Panc1 (cell line): Measurements from ENCODE around the gene TTLL11. TPM values are rescaled to one million over a fixed set of nuclear protein-coding genes. Genes with fewer than 3 reads are reported as not detected.

Experiments used
- ATAC-seq: fragments of 200-7000 bp; cut with Tn5 transposase; 2 replicates; pipeline ENCODE4 v1.9.1; 2020; ENCODE audit warnings: mild to moderate bottlenecking, moderate library complexity
- BruUV-seq: library from RNA; stranded (reverse); fragments of 400-500 nt; replicated peaks from 2 replicates; lab custom pipeline; 2021; lab: Mats Ljungman, UMichigan
- CTCF ChIA-PET: fragments of 300-600 bp; sonication (Branson Sonifier 250); formaldehyde crosslinking; loops from one replicate; lab custom pipeline; 2022; ENCODE audit warnings: antibody characterized with exemption; lab: Charles Lee
- POLR2A ChIA-PET: fragments of 300-600 bp; sonication (Branson Sonifier 250); formaldehyde crosslinking; loops from one replicate; lab custom pipeline; 2022; ENCODE audit warnings: antibody characterized with exemption; lab: Charles Lee
- DNase-seq: peaks from one replicate; pipeline ENCODE4 v3.0.0-alpha.2; 2010; ENCODE audit warnings: low read depth, low spot score
- H3K27ac ChIP-seq: 2 replicates; pipeline ENCODE4 v1.5.1; 2011; ENCODE audit warnings: mild to moderate bottlenecking, low read length, inconsistent platforms
- H3K27me3 ChIP-seq: fragments of 200-500 bp; sonication (Bioruptor generic); 2 replicates; pipeline ENCODE4 v1.6.0; 2014; ENCODE audit warnings: low read length, inconsistent platforms; ENCODE audit not compliant: control insufficient read depth, insufficient read depth
- H3K36me3 ChIP-seq: fragments of 200-500 bp; sonication (Bioruptor generic); 2 replicates; pipeline ENCODE4 v1.5.1; 2014; ENCODE audit warnings: inconsistent platforms, mild to moderate bottlenecking, low read length, moderate library complexity; ENCODE audit not compliant: control insufficient read depth, insufficient read depth
- H3K4me1 ChIP-seq: 2 replicates; pipeline ENCODE4 v1.5.1; 2011; ENCODE audit warnings: inconsistent platforms, mild to moderate bottlenecking, low read length, moderate library complexity; ENCODE audit not compliant: control insufficient read depth, insufficient read depth
- H3K4me3 ChIP-seq, 2 experiments: 2 replicates each; pipeline ENCODE4 v1.5.1; 2011 to 2012; ENCODE audit warnings: low read depth in 2 of 2, low read length in 2 of 2, mild to moderate bottlenecking in 2 of 2, inconsistent platforms in 1 of 2, moderate library complexity in 1 of 2
- H3K9me3 ChIP-seq: fragments of 200-500 bp; sonication (Bioruptor generic); 2 replicates; pipeline ENCODE4 v1.5.1; 2014; ENCODE audit warnings: low read depth, mild to moderate bottlenecking, inconsistent platforms, low read length, moderate library complexity; ENCODE audit not compliant: control insufficient read depth, insufficient read depth
- CTCF ChIP-seq: fragments of 450-650 bp; IDR thresholded peaks from 2 replicates; pipeline ENCODE4 v1.5.1; 2017; ENCODE audit warnings: mild to moderate bottlenecking
- POLR2AphosphoS5 ChIP-seq: IDR thresholded peaks from 2 replicates; pipeline ENCODE4 v1.6.1; 2012; ENCODE audit warnings: mild to moderate bottlenecking, low read depth, low read length, moderate library complexity
- REST ChIP-seq, 2 experiments: IDR thresholded peaks; 2 replicates each; pipeline ENCODE4 v1.6.1; 2011 to 2012; ENCODE audit warnings: low read depth in 2 of 2, control low read depth in 1 of 2, low read length in 1 of 2, mild to moderate bottlenecking in 1 of 2, moderate library complexity in 1 of 2; ENCODE audit not compliant: insufficient read depth in 1 of 2
- SIN3A ChIP-seq: IDR thresholded peaks from 2 replicates; pipeline ENCODE4 v1.6.1; 2012; ENCODE audit warnings: low read depth, mild to moderate bottlenecking, low read length, moderate library complexity, borderline replicate concordance; ENCODE audit not compliant: insufficient read depth
- TCF7L2 ChIP-seq: IDR thresholded peaks from 2 replicates; pipeline ENCODE4 v1.6.1; 2011; ENCODE audit warnings: mild to moderate bottlenecking, low read depth, low read length, inconsistent platforms
- in situ Hi-C: cut with HindIII; loops from 2 replicates; pipeline ENCODE4 v1.10.0; 2016; ENCODE audit warnings: low sequenced_read_pairs, low pct_unique_long_range_greater_than_20kb
- intact Hi-C: fragments of 100-400 bp; cut with micrococcal nuclease; formaldehyde crosslinking; loops from one replicate; pipeline ENCODE4 v1.10.0; 2022; ENCODE audit not compliant: unreplicated experiment
- total RNA-seq: library from RNA; stranded (reverse); gene quantifications from one replicate; pipeline ENCODE4 v1.2.1, GENCODE V29; 2021; ENCODE audit not compliant: unreplicated experiment

The TTLL11 gene
- total RNA-seq, 1 experiment from 2014 or later: 1.1 TPM

- BruUV-seq: no TSS peak
- ChIA-PET POLR2A (no interaction called here), CTCF (interaction anchor here (0.8 kb wide), 1 partner anchor 221 kb away, joined by 3 read pairs; no protein-coding TSS in a partner anchor)
- TF ChIP-seq CTCF (no peak), POLR2AphosphoS5 (no peak), SIN3A (no peak), TCF7L2 (no peak)
- no peaks in the 10 kb centered on the region for H3K9me3 ChIP-seq
- H3K27ac ChIP-seq: no peak overlapping the region
- ATAC-seq (no peak), DNase-seq (no peak)
- in situ Hi-C loops: no loop called here
- H3K27me3 ChIP-seq: no peaks in the 10 kb centered on the region
- H3K36me3 ChIP-seq: no peaks in the 10 kb centered on the region
- no peaks in the 10 kb centered on the region; the same call in 1 of the 2 replicates for H3K4me1 ChIP-seq
- H3K4me3 ChIP-seq: no peak overlapping the region
- intact Hi-C loops: loop anchor here (5.0 to 10.0 kb wide), 2 partner anchors 323 to 686 kb away; no protein-coding TSS in a partner anchor
Measured at GRCh38 chr9:122128969-122129343, 35.8 kb upstream of the TTLL11 start.

GRCh38 chr9:122128007-122128968 lies 35.2 kb upstream of the TTLL11 start:
- intact Hi-C loops: loop anchor here (5.0 to 10.0 kb wide), 2 partner anchors 324 to 687 kb away; no protein-coding TSS in a partner anchor
- Histone ChIP-seq H3K9me3 (no peaks in the 10 kb centered on the region), H3K27me3 (no peaks in the 10 kb centered on the region), H3K4me3 (no peak overlapping the region), H3K27ac (no peak overlapping the region), H3K36me3 (no peaks in the 10 kb centered on the region), H3K4me1 (no peaks in the 10 kb centered on the region; the same call in 1 of the 2 replicates)
- ATAC-seq: no peak
- no TSS peak for BruUV-seq
- in situ Hi-C loops: no loop called here
- DNase-seq: no peak
- TF ChIP-seq TCF7L2 (no peak), POLR2AphosphoS5 (no peak), REST (IDR thresholded peaks at IDR 0.05; ENCODE audit: insufficient read depth in 1 of 2, low read depth in 2 of 2, low read length in 1 of 2) (no peak), CTCF (no peak), SIN3A (no peak)
- ChIA-PET POLR2A (no interaction called here), CTCF (no interaction called here)
